GM12878 (cell line): ENCODE data around the gene RALGAPB. TPM values are rescaled to one million over a fixed set of nuclear protein-coding genes. Genes with fewer than 3 reads are reported as not detected.

Source experiments
- ATAC-seq: fragments of 200-7000 bp; cut with Tn5 transposase; 3 replicates; pipeline ENCODE4 v1.9.1; 2020; ENCODE audit warnings: mild to moderate bottlenecking, moderate library complexity
- BruUV-seq: library from RNA; stranded (reverse); fragments of 400-500 nt; replicated peaks from 2 replicates; lab custom pipeline; 2021; lab: Mats Ljungman, UMichigan
- CTCF ChIA-PET: fragments of 300-600 bp; sonication (Branson Sonifier 250); formaldehyde crosslinking; extraction: SDS; loops from one replicate; lab custom pipeline; 2021; ENCODE audit warnings: inconsistent platforms; lab: Yijun Ruan, JAX
- POLR2A ChIA-PET: fragments of 350-600 bp; formaldehyde crosslinking; extraction: SDS; loops from one replicate; lab custom pipeline; 2021; ENCODE audit warnings: inconsistent platforms; lab: Charles Lee
- RAD21 ChIA-PET: fragments of 300-600 bp; sonication (Branson Sonifier 250); formaldehyde crosslinking; loops from one replicate; lab custom pipeline; 2023; ENCODE audit warnings: antibody characterized with exemption; ENCODE audit not compliant: unreplicated experiment; lab: Charles Lee
- SMC1A ChIA-PET: fragments of 300-600 bp; sonication (Branson Sonifier 250); formaldehyde crosslinking; loops from one replicate; lab custom pipeline; 2023; ENCODE audit not compliant: unreplicated experiment, uncharacterized antibody; lab: Charles Lee
- DNase-seq: peaks from one replicate; pipeline ENCODE4 v3.0.0-alpha.2; 2011; ENCODE audit warnings: low read depth, low spot score
- FAIRE-seq: peaks from 3 replicates; lab custom pipeline; 2011; peaks lifted over from hg19 to GRCh38; lab: Jason Lieb, UNC
- H2AFZ ChIP-seq: 2 replicates; pipeline ENCODE4 v1.6.0; 2011; ENCODE audit warnings: low read depth, low read length, control low read depth; ENCODE audit not compliant: control insufficient read depth
- H3K27ac ChIP-seq: 2 replicates; pipeline ENCODE4 v1.5.1; 2011; ENCODE audit warnings: control low read depth; ENCODE audit not compliant: control insufficient read depth, insufficient read depth
- H3K27me3 ChIP-seq, 2 experiments: replicated peaks in 1 of 2; 2 replicates each; pipeline versions ENCODE4 v1.6.0 to v1.6.1; 2011; ENCODE audit warnings: low read length in 1 of 2; ENCODE audit not compliant: control insufficient read depth in 2 of 2, insufficient read depth in 2 of 2
- H3K36me3 ChIP-seq, 2 experiments: 2 replicates each; pipeline ENCODE4 v1.5.1; 2011; ENCODE audit warnings: low read length in 1 of 2; ENCODE audit not compliant: control insufficient read depth in 2 of 2, insufficient read depth in 2 of 2
- H3K4me1 ChIP-seq: 2 replicates; pipeline ENCODE4 v1.6.1; 2011; ENCODE audit warnings: mild to moderate bottlenecking, low read length, moderate library complexity, mixed read lengths; ENCODE audit not compliant: control insufficient read depth, insufficient read depth
- H3K4me2 ChIP-seq: 2 replicates; pipeline ENCODE4 v1.6.0; 2011; ENCODE audit warnings: control low read depth; ENCODE audit not compliant: control insufficient read depth, insufficient read depth
- H3K4me3 ChIP-seq: fragments of 200-600 bp; sonication (generic); 2 replicates; pipeline ENCODE4 v1.5.1; 2016
- H3K79me2 ChIP-seq: 2 replicates; pipeline ENCODE4 v1.6.0; 2011; ENCODE audit warnings: low read length; ENCODE audit not compliant: control insufficient read depth, insufficient read depth
- H3K9ac ChIP-seq: 2 replicates; pipeline ENCODE4 v1.8.0; 2011; ENCODE audit warnings: low read length, control low read depth, mixed read lengths; ENCODE audit not compliant: control insufficient read depth, insufficient read depth
- H3K9me3 ChIP-seq: replicated peaks from 3 replicates; pipeline ENCODE4 v1.5.1; 2011; ENCODE audit warnings: mild to moderate bottlenecking, low read length; ENCODE audit not compliant: control insufficient read depth, insufficient read depth
- H4K20me1 ChIP-seq: 2 replicates; pipeline ENCODE4 v1.6.0; 2011; ENCODE audit not compliant: control insufficient read depth, insufficient read depth
- ASH2L ChIP-seq: fragments of 300-600, 200-600 bp; sonication (generic); IDR thresholded peaks from 2 replicates; pipeline ENCODE4 v1.6.1; 2017; ENCODE audit warnings: low read depth, mild to moderate bottlenecking, borderline replicate concordance
- CBX3 ChIP-seq: fragments of 200-600 bp; sonication (generic); IDR thresholded peaks from 2 replicates; pipeline ENCODE4 v1.6.1; 2016; ENCODE audit warnings: low read depth, borderline replicate concordance
- CEBPB ChIP-seq, 2 experiments: fragments of 150-350 bp in 1 of 2; IDR thresholded peaks; 2 replicates each; pipeline ENCODE4 v1.6.1; 2012 to 2014; ENCODE audit warnings: low read depth in 2 of 2, low read length in 2 of 2, borderline replicate concordance in 1 of 2, inconsistent platforms in 1 of 2
- DPF2 ChIP-seq: fragments of 450-650 bp; IDR thresholded peaks from 2 replicates; pipeline ENCODE4 v1.6.1; 2017; ENCODE audit warnings: mild to moderate bottlenecking
- RB1 ChIP-seq: fragments of 450-650 bp; formaldehyde crosslinking; IDR thresholded peaks from 2 replicates; pipeline ENCODE4 v1.6.1; 2017; ENCODE audit warnings: mild to moderate bottlenecking, borderline replicate concordance
- SMAD5 ChIP-seq: IDR thresholded peaks from 2 replicates; pipeline ENCODE4 v1.6.1; 2016; ENCODE audit warnings: antibody characterized with exemption, low read depth
- TARDBP ChIP-seq: IDR thresholded peaks from 2 replicates; pipeline ENCODE4 v1.6.1; 2016; ENCODE audit warnings: borderline replicate concordance
- WGBS: methylation state at CpG from one replicate; pipeline ENCODE4 v1.1.6; 2016; ENCODE audit warnings: low lambda C conversion rate; ENCODE audit not compliant: insufficient replicate concordance, insufficient coverage; ENCODE audit errors: missing lambda C conversion rate; 5-methylcytosine and 5-hydroxymethylcytosine counted together
- in situ Hi-C: fragments of 300-500 bp; cut with MboI; formaldehyde crosslinking; loops from 9 replicates; pipeline ENCODE4 v1.14.3; 2018; ENCODE audit warnings: mixed read lengths
- intact Hi-C: fragments of 100-400 bp; cut with micrococcal nuclease; formaldehyde crosslinking; loops from one replicate; pipeline ENCODE4 v1.14.2; 2022; ENCODE audit not compliant: unreplicated experiment
- polyA plus RNA-seq, 11 experiments: library from polyadenylated mRNA; depleted of rRNA in 4 of 11; unstranded in 6 of 11; stranded (reverse) in 5 of 11; fragments of >200 nt; fragmentation: Nextera tagmentation in 4 of 11; fragmentation: Illumina TruSeq in 1 of 11; extraction: Ambion mirVana in 4 of 11; extraction: Trizol in 1 of 11; gene quantifications; 1 replicate in 1 of 11; 2 replicates in 10 of 11; pipeline versions ENCODE4 v1.2.1 to v1.2.3, GENCODE V29; 2011 to 2016; ENCODE audit warnings: inconsistent platforms in 2 of 11, missing spikeins in 2 of 11, low read depth in 1 of 11
- total RNA-seq, 4 experiments: library from RNA; depleted of rRNA in 3 of 4; stranded (reverse); fragments of >200 nt in 3 of 4; fragmentation: Illumina TruSeq in 1 of 4; extraction: Trizol in 1 of 4; gene quantifications; 2 replicates each; pipeline versions ENCODE4 v1.2.1 to v1.2.3, GENCODE V29; 2013 to 2021
- TF ChIP-seq, protein P1 (sequence below): IDR thresholded peaks from 2 replicates; pipeline ENCODE4 v1.6.1; 2012; ENCODE audit warnings: improper control_type of control experiment, low read depth, low read length; ENCODE audit not compliant: insufficient replicate concordance

RALGAPB gene
- total and polyA plus RNA-seq, 10 of the 15 experiments (the other 5 are each of a cell fraction or from before 2014, with no cell fraction given): 3.7 to 23.2 (median 15.5) TPM

DNA sequence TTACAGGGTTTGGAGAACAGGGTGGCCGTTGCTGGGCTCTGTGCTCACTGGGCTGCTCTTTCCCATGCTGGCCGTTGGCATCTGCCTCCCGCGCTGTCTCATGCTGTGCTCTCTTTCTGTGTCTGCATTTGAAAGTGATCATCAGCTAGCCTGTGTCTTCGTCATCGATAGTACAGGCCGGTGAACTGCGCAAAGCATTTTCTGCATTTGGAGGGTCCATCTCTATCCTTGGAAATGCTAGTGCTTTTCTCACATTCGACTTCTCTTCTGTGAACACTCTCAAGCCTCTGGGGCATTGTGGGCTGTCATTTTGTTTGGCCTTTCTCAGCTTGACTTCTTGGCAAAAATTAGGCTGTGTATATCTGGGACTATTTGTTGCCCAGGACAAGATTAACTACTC lies 30.7 kb upstream of the RALGAPB start (continued):
- no peak for TF ChIP-seq CBX3

DNA sequence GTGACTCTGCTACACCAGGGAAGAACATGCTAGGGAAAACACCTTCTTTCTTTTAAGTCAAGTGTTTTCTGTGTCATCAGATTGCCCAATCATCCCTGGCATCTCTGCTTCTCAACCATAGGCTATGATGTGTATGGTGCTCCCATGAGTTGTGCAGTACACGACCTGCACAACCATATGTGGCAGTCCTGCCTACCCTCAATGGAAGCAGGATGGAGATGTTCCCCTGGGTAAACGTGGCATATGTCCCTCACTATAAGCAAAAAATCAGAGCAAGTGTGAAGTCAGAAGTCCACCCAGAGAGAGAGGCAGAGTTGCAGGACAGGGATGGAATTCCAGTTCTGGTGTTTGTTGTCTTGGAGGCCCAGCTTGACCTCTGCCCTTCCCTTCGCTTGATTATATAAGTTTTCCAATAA lies 27.3 kb upstream of the RALGAPB start:
- ATAC-seq (no peak), FAIRE-seq (no peak), DNase-seq (no peak)
- peaks cover 11% of the 10 kb centered on the region for H3K4me1 ChIP-seq
- BruUV-seq: no TSS peak
- 19% methylated on average over 3 of the region's 3 CpGs for WGBS
- intact Hi-C loops: loop anchor here (5.0 kb wide), 1 partner anchor 302 kb away; the partner anchor contains the start of gene ACTR5
- H2AFZ ChIP-seq: no peak overlapping the region
- no peak overlapping the region for H3K4me3 ChIP-seq
- ChIA-PET CTCF (interaction anchor here (1.1 to 5.3 kb wide), 8 partner anchors 8 to 307 kb away, joined by 3 to 112 read pairs (median 5); partner anchors contain the start of genes RALGAPB and SNHG17), RAD21 (interaction anchor here (3.3 kb wide), 1 partner anchor 27 kb away, joined by 11 read pairs; the partner anchor contains the start of gene RALGAPB), POLR2A (interaction anchor here (4.0 kb wide), 1 partner anchor 11 kb away, joined by 45 read pairs; the partner anchor contains the start of gene SNHG17), SMC1A (interaction anchor here (1.2 to 6.1 kb wide), 4 partner anchors 8 to 75 kb away, joined by 3 to 27 read pairs (median 5); partner anchors contain the start of genes RALGAPB and SNHG17)
- H4K20me1 ChIP-seq: no peaks in the 10 kb centered on the region
- TF ChIP-seq DPF2: no peak
- TF ChIP-seq, protein P1, sequence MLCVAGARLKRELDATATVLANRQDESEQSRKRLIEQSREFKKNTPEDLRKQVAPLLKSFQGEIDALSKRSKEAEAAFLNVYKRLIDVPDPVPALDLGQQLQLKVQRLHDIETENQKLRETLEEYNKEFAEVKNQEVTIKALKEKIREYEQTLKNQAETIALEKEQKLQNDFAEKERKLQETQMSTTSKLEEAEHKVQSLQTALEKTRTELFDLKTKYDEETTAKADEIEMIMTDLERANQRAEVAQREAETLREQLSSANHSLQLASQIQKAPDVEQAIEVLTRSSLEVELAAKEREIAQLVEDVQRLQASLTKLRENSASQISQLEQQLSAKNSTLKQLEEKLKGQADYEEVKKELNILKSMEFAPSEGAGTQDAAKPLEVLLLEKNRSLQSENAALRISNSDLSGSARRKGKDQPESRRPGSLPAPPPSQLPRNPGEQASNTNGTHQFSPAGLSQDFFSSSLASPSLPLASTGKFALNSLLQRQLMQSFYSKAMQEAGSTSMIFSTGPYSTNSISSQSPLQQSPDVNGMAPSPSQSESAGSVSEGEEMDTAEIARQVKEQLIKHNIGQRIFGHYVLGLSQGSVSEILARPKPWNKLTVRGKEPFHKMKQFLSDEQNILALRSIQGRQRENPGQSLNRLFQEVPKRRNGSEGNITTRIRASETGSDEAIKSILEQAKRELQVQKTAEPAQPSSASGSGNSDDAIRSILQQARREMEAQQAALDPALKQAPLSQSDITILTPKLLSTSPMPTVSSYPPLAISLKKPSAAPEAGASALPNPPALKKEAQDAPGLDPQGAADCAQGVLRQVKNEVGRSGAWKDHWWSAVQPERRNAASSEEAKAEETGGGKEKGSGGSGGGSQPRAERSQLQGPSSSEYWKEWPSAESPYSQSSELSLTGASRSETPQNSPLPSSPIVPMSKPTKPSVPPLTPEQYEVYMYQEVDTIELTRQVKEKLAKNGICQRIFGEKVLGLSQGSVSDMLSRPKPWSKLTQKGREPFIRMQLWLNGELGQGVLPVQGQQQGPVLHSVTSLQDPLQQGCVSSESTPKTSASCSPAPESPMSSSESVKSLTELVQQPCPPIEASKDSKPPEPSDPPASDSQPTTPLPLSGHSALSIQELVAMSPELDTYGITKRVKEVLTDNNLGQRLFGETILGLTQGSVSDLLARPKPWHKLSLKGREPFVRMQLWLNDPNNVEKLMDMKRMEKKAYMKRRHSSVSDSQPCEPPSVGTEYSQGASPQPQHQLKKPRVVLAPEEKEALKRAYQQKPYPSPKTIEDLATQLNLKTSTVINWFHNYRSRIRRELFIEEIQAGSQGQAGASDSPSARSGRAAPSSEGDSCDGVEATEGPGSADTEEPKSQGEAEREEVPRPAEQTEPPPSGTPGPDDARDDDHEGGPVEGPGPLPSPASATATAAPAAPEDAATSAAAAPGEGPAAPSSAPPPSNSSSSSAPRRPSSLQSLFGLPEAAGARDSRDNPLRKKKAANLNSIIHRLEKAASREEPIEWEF: no peak
- no peak for TF ChIP-seq TARDBP
- TF ChIP-seq RB1: no peak
- TF ChIP-seq ASH2L: no peak
- no peak for TF ChIP-seq CEBPB (IDR thresholded peaks at IDR 0.05; ENCODE audit: borderline replicate concordance in 1 of 2, low read depth in 2 of 2, low read length in 2 of 2)
- TF ChIP-seq SMAD5: no peak
- no peaks in the 10 kb centered on the region for H3K27me3 ChIP-seq
- no peak overlapping the region for H3K4me2 ChIP-seq
- H3K27ac ChIP-seq: no peak overlapping the region
- peaks cover 23% of the 10 kb centered on the region for H3K79me2 ChIP-seq
- no peak overlapping the region for H3K9ac ChIP-seq
- peaks cover 0 to 11% of the 10 kb centered on the region in 2 experiments; a peak in 1 of 4 replicates for H3K36me3 ChIP-seq
- no peaks in the 10 kb centered on the region for H3K9me3 ChIP-seq
- in situ Hi-C loops: no loop called here
